ENCODE data around the gene COX5A.

The COX5A gene

DNA sequence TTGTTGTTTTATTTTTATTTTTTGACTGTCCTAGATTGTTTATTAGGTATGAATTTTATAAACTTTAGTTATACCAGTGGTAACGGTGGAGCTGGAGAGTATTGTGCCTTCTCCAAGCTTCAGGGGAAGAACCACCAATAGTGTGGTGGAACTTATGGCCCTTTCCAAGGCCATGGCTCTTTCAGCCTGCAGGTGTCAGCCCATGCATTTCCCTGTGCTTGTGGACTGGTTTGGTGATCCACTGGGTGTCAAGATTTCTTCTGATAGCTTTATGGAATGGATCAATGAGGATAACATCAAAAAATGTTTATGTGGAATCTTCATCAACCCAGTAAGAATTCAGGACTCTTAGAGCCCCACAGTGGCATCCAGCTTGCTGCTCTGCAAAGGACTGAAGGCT, 38.3 kb upstream of the COX5A start:
- DNase-seq (ENCODE audit: low read depth) = no peak
- no peak overlapping the region for H3K4me3 ChIP-seq (ENCODE audit: low read depth, low read length)
- no peak for TF ChIP-seq CTCF (IDR thresholded peaks at IDR 0.05; ENCODE audit: insufficient read depth, low read depth, low read length, missing control alignments)

DNA sequence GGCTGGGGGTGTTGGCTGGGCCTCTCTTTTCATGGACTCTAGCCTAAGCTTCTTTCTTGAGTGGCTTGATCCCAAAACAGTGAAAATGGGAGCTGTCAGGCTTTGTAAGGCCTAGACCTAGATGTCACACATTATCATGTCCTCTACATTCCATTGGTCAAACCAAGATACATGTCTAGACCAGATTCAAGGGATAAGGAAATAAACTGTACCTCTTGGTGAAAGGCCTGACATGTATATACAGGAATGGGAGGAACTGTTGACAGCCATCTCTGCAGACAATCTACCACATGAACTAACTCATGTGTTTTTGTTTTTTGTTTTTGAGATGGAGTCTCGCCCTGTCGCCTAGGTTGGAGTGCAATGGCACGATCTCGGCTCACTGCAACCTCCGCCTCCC, 29.8 kb upstream of the COX5A start:
- no peak for TF ChIP-seq CTCF (IDR thresholded peaks at IDR 0.05; ENCODE audit: insufficient read depth, low read depth, low read length, missing control alignments)
- H3K4me3 ChIP-seq (ENCODE audit: low read depth, low read length) = no peak overlapping the region
- no peak for DNase-seq (ENCODE audit: low read depth)

- TF ChIP-seq CTCF (IDR thresholded peaks at IDR 0.05; ENCODE audit: insufficient read depth, low read depth, low read length, missing control alignments) = no peak
- DNase-seq (ENCODE audit: low read depth) = no peak
- no peak overlapping the region for H3K4me3 ChIP-seq (ENCODE audit: low read depth, low read length)
Measured at GRCh38 chr15:74964794-74965193, 26.9 kb upstream of the COX5A start.

DNA sequence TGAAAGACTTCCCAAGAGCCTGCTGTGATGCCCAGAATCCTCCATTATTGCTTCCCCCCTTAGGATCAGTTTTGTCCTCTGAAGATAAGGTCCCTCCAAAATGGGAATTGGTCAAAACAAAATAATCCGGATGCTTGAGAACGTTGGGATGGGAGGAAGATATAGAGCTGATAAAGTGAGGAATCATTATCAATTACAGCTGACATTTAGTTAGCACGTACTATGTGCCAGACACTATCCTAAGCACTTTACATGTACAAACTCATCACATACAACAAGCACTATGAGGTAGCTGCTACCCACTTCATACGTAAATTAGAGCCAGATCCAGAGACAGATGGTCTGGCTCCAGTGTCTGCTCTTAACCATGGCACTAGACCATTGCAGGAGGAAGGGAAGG, 25.3 kb upstream of the COX5A start:
- no peak overlapping the region for H3K4me3 ChIP-seq (ENCODE audit: low read depth, low read length)
- no peak for DNase-seq (ENCODE audit: low read depth)
- TF ChIP-seq CTCF (IDR thresholded peaks at IDR 0.05; ENCODE audit: insufficient read depth, low read depth, low read length, missing control alignments) = no peak

GRCh38 chr15:74962671-74963070, 24.8 kb upstream of the COX5A start:
- TF ChIP-seq CTCF (IDR thresholded peaks at IDR 0.05; ENCODE audit: insufficient read depth, low read depth, low read length, missing control alignments) = no peak
- no peak overlapping the region for H3K4me3 ChIP-seq (ENCODE audit: low read depth, low read length)
- DNase-seq (ENCODE audit: low read depth) = no peak

- TF ChIP-seq CTCF (IDR thresholded peaks at IDR 0.05; ENCODE audit: insufficient read depth, low read depth, low read length, missing control alignments) = no peak
- no peak overlapping the region for H3K4me3 ChIP-seq (ENCODE audit: low read depth, low read length)
- DNase-seq (ENCODE audit: low read depth) = no peak
Measured at GRCh38 chr15:74962219-74962618, 24.3 kb upstream of the COX5A start.

- DNase-seq (ENCODE audit: low read depth) = no peak
- no peak for TF ChIP-seq CTCF (IDR thresholded peaks at IDR 0.05; ENCODE audit: insufficient read depth, low read depth, low read length, missing control alignments)
- H3K4me3 ChIP-seq (ENCODE audit: low read depth, low read length) = no peak overlapping the region
Measured at GRCh38 chr15:74961616-74962015, 23.7 kb upstream of the COX5A start.

Data from GM12865 (cell line).